Forelimb muscle (tissue), 1 donor: ENCODE measurements around the gene AKAP4. TPM values are rescaled to one million over a fixed set of nuclear protein-coding genes. Genes with fewer than 3 reads are reported as not detected.

Experiments used
- polyA plus RNA-seq: library from polyadenylated mRNA; unstranded; fragments of 120-200 nt; gene quantifications from one replicate; pipeline ENCODE4 v1.2.1, GENCODE V29; 2013; ENCODE audit not compliant: insufficient read length

The AKAP4 gene
- polyA plus RNA-seq, 1 donor, result 0.80 TPM

Other genes with a start within 250 kb of the AKAP4 start
- 2.3 TPM for gene CCNB3, start 3.8 kb upstream of the AKAP4 start, polyA plus RNA-seq